Fibroblast of lung (primary cell): ENCODE results near the gene CDH4. TPM values are rescaled to one million over a fixed set of nuclear protein-coding genes. Genes with fewer than 3 reads are reported as not detected.

Experiments
- DNase-seq, 2 donors: peaks; one replicate each; pipeline versions ENCODE4 v3.0.0 to v3.0.0-alpha.2; 2010; ENCODE audit warnings: low read depth in 2 of 2
- H2AFZ ChIP-seq: 2 replicates; pipeline ENCODE4 v1.5.1; 2012; ENCODE audit warnings: low read length, control low read depth, inconsistent platforms
- H3K27ac ChIP-seq: 2 replicates; pipeline ENCODE4 v1.5.1; 2011; ENCODE audit warnings: low read length, control low read depth; ENCODE audit not compliant: insufficient read depth
- H3K27me3 ChIP-seq: 2 replicates; pipeline ENCODE4 v1.5.1; 2011; ENCODE audit warnings: mild to moderate bottlenecking, low read length; ENCODE audit not compliant: control insufficient read depth, insufficient read depth
- H3K36me3 ChIP-seq: 2 replicates; pipeline ENCODE4 v1.5.1; 2011; ENCODE audit warnings: low read length; ENCODE audit not compliant: control insufficient read depth, insufficient read depth
- H3K4me1 ChIP-seq: 2 replicates; pipeline ENCODE4 v1.5.1; 2011; ENCODE audit warnings: low read length; ENCODE audit not compliant: control insufficient read depth, insufficient read depth; ENCODE audit errors: extremely low read depth
- H3K4me2 ChIP-seq: 2 replicates; pipeline ENCODE4 v1.5.1; 2011; ENCODE audit warnings: low read length, control low read depth; ENCODE audit not compliant: insufficient read depth; ENCODE audit errors: extremely low read depth
- H3K4me3 ChIP-seq, 4 experiments: fragments of 200-600 bp in 1 of 4; sonication (generic) in 1 of 4; replicated peaks in 1 of 4; 2 replicates each; pipeline ENCODE4 v1.5.1; 2011 to 2016; ENCODE audit warnings: low read length in 4 of 4, low read depth in 3 of 4, mild to moderate bottlenecking in 3 of 4, control low read depth in 2 of 4, inconsistent platforms in 1 of 4, mixed read lengths in 1 of 4; ENCODE audit not compliant: insufficient read depth in 1 of 4; ENCODE audit errors: control extremely low read depth in 1 of 4
- H3K79me2 ChIP-seq: 2 replicates; pipeline ENCODE4 v1.5.1; 2012; ENCODE audit warnings: mild to moderate bottlenecking, low read length, inconsistent platforms; ENCODE audit not compliant: control insufficient read depth, insufficient read depth
- H3K9ac ChIP-seq: 2 replicates; pipeline ENCODE4 v1.5.1; 2011; ENCODE audit warnings: mild to moderate bottlenecking, low read length, control low read depth; ENCODE audit not compliant: insufficient read depth
- H3K9me3 ChIP-seq: 2 replicates; pipeline ENCODE4 v1.5.1; 2012; ENCODE audit warnings: low read depth, low read length; ENCODE audit not compliant: control insufficient read depth, insufficient read depth
- H4K20me1 ChIP-seq: 2 replicates; pipeline ENCODE4 v1.5.1; 2011; ENCODE audit warnings: low read length; ENCODE audit not compliant: control insufficient read depth, insufficient read depth; ENCODE audit errors: extremely low read depth
- EZH2 ChIP-seq: IDR thresholded peaks from 2 replicates; pipeline ENCODE4 v1.5.1; 2012; ENCODE audit warnings: low read length, control low read depth, mild to moderate bottlenecking; ENCODE audit errors: missing control alignments
- polyA plus RNA-seq, 2 donors: library from polyadenylated mRNA; depleted of rRNA in 1 of 2; stranded (reverse) in 1 of 2; unstranded in 1 of 2; fragments of >200 nt; gene quantifications; 2 replicates each; pipeline ENCODE4 v1.2.1, GENCODE V29; 2011 to 2012; ENCODE audit warnings: missing spikeins in 1 of 2
- total RNA-seq: library from RNA; depleted of rRNA; stranded (reverse); fragments of >200 nt; gene quantifications from 2 replicates; pipeline ENCODE4 v1.2.1, GENCODE V29; 2014
- TF ChIP-seq, protein P1 (sequence below), 2 donors: IDR thresholded peaks in 1 of 2; conservative IDR thresholded peaks in 1 of 2; 1 replicate in 1 of 2; 2 replicates in 1 of 2; pipeline ENCODE4 v1.5.1; 2011 to 2012; ENCODE audit warnings: low read length in 2 of 2, control low read depth in 1 of 2, inconsistent platforms in 1 of 2, low read depth in 1 of 2, mild to moderate bottlenecking in 1 of 2

CDH4 gene
- total and polyA plus RNA-seq, 2 donors (not counting 1 experiment from before 2014, with no cell fraction given): 4.8 to 6.8 TPM

- Histone ChIP-seq H3K9ac (no peak overlapping the region), H3K4me2 (no peak overlapping the region), H3K27ac (no peak overlapping the region), H3K9me3 (no peaks in the 10 kb centered on the region), H3K79me2 (no peaks in the 10 kb centered on the region), H2AFZ (no peak overlapping the region), H3K4me1 (no peaks in the 10 kb centered on the region), H4K20me1 (no peaks in the 10 kb centered on the region), H3K36me3 (no peaks in the 10 kb centered on the region), H3K27me3 (no peaks in the 10 kb centered on the region), H3K4me3 (no peak overlapping the region)
- TF ChIP-seq, protein P1, sequence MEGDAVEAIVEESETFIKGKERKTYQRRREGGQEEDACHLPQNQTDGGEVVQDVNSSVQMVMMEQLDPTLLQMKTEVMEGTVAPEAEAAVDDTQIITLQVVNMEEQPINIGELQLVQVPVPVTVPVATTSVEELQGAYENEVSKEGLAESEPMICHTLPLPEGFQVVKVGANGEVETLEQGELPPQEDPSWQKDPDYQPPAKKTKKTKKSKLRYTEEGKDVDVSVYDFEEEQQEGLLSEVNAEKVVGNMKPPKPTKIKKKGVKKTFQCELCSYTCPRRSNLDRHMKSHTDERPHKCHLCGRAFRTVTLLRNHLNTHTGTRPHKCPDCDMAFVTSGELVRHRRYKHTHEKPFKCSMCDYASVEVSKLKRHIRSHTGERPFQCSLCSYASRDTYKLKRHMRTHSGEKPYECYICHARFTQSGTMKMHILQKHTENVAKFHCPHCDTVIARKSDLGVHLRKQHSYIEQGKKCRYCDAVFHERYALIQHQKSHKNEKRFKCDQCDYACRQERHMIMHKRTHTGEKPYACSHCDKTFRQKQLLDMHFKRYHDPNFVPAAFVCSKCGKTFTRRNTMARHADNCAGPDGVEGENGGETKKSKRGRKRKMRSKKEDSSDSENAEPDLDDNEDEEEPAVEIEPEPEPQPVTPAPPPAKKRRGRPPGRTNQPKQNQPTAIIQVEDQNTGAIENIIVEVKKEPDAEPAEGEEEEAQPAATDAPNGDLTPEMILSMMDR (conservative IDR thresholded peaks at IDR 0.05 in 1 of 2, IDR thresholded peaks at IDR 0.05 in 1 of 2; ENCODE audit: low read depth in 1 of 2, low read length in 2 of 2): no peak
- no peak for TF ChIP-seq EZH2
- no peak for DNase-seq
Measured at GRCh38 chr20:61535956-61536355, 283.9 kb downstream of the CDH4 start.

DNA sequence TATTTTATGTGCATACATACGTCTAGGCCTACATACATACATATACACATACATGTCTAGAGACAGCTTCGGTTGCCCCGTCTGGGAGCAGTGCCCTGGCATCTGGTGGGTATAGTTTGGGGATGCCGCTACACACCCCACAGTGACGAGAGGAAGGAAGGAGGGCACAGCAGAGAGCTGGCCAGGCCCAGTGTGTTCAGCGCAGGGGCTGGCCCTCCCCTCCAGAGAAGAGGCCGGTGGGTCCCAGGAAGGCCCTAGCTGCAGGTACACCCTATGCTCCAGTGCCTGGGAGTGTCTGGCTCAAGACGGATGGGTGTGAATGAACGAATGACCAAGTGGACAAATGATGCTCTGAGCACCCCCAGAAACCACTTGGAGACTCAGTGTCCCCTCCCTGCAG is 284.6 kb downstream of the CDH4 start:
- Histone ChIP-seq H3K27me3 (no peaks in the 10 kb centered on the region), H3K4me1 (no peaks in the 10 kb centered on the region), H4K20me1 (no peaks in the 10 kb centered on the region), H3K36me3 (no peaks in the 10 kb centered on the region), H3K9me3 (no peaks in the 10 kb centered on the region), H3K27ac (no peak overlapping the region), H2AFZ (no peak overlapping the region), H3K4me2 (no peak overlapping the region), H3K9ac (no peak overlapping the region), H3K4me3 (no peak overlapping the region), H3K79me2 (no peaks in the 10 kb centered on the region)
- DNase-seq: no peak
- TF ChIP-seq, protein P1 (conservative IDR thresholded peaks at IDR 0.05 in 1 of 2, IDR thresholded peaks at IDR 0.05 in 1 of 2; ENCODE audit: low read depth in 1 of 2, low read length in 2 of 2): no peak
- no peak for TF ChIP-seq EZH2

DNA sequence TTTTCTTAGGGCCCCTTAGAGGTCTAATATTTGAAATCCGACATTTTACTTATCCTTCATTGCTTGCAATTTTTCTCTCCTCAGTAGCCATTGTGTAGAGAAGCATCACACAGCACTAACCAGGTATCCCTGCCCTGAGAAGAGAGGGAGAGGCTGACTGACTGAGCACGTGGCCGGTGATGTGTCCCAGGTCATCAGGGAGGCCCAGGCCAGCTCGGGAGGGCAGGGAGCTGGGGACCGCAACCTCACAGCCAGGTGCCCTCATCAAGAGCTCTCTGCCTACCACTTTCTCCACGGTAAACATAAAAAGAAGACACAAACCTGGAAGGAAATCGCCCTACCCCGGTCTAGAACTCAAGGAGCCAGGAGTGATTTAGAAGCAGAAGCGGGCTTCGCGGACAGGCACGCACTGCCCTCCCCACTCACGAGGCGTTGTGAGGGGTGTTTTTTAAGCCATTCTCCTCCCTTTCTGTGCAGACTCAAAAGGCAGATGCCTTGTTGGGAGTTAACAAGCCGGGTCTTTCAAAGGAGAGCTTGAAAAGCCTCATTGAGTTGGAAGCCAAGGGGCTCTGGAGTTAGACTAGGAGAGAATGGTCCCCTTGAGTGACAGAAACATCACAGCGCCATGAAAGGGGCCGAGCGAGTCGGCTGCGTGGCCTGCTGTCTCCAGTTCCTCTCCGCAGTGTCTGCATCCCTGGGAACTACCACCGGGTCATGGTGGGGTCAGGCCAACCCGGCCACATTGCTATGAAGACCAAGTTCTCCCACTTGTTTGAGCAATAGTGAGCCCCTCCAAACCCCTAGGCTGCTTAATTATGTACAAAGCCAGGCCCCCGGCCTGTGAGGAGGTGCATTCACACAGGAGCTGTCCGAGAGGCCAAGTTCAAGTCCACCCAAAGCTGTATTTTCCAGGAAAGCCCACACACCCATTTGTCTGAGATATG is 285.4 kb downstream of the CDH4 start:
- Histone ChIP-seq H3K9ac (no peak overlapping the region), H2AFZ (no peak overlapping the region), H3K27me3 (no peaks in the 10 kb centered on the region), H3K4me1 (no peaks in the 10 kb centered on the region), H3K36me3 (no peaks in the 10 kb centered on the region), H3K27ac (no peak overlapping the region), H3K9me3 (no peaks in the 10 kb centered on the region), H3K4me2 (no peak overlapping the region), H3K79me2 (no peaks in the 10 kb centered on the region), H4K20me1 (no peaks in the 10 kb centered on the region), H3K4me3 (no peak overlapping the region)
- DNase-seq: no peak
- TF ChIP-seq, protein P1 (conservative IDR thresholded peaks at IDR 0.05 in 1 of 2, IDR thresholded peaks at IDR 0.05 in 1 of 2; ENCODE audit: low read depth in 1 of 2, low read length in 2 of 2): no peak
- TF ChIP-seq EZH2: no peak
